HG03095 (cell line): ENCODE data around the gene JPT2.

Source experiments
- ATAC-seq: cut with Tn5 transposase; IDR thresholded peaks from one replicate; pipeline ENCODE4 v1.9.1; 2021; ENCODE audit warnings: moderate library complexity; ENCODE audit not compliant: unreplicated experiment

The JPT2 gene

GRCh38 chr16:1749152-1750117, 71.4 kb downstream of the JPT2 start:
- no peak for ATAC-seq
